PC-3 (cell line): ENCODE data around the gene MCOLN2.
"Not testable (repeated sequence)": the region's sequence is repeated elsewhere in the genome, so short reads cannot be mapped to it uniquely, and the experiment has no call there.

Source experiments
- EZH2 ChIP-seq: fragments of 300-600 bp; sonication (generic); IDR thresholded peaks from one replicate; pipeline ENCODE4 v1.6.1; 2017; ENCODE audit warnings: antibody characterized with exemption, mild to moderate bottlenecking, low read length; ENCODE audit not compliant: unreplicated experiment
- TF ChIP-seq, protein P1 (sequence below): fragments of 300-600 bp; sonication (generic); conservative IDR thresholded peaks from 2 replicates; pipeline ENCODE4 v1.5.1; 2017; ENCODE audit warnings: antibody characterized with exemption, low read depth, mild to moderate bottlenecking, low read length

DNA sequence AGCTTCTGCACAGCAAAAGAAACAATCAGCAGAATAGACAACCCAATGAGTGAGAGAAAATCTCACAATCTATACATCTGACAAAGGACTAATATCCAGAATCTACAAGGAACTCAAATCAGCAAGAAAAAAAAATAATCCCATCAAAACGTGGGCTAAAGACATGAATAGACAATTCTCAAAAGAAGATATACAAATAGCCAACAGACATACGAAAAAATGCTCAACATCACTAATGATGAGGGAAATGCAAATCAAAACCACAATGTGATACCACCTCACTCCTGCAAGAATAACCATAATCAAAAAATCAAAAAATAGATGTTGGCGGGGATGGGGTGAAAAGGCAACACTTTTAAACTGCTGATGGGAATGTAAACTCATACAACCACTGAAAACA lies 10.4 kb downstream of the MCOLN2 start:
- TF ChIP-seq, protein P1, sequence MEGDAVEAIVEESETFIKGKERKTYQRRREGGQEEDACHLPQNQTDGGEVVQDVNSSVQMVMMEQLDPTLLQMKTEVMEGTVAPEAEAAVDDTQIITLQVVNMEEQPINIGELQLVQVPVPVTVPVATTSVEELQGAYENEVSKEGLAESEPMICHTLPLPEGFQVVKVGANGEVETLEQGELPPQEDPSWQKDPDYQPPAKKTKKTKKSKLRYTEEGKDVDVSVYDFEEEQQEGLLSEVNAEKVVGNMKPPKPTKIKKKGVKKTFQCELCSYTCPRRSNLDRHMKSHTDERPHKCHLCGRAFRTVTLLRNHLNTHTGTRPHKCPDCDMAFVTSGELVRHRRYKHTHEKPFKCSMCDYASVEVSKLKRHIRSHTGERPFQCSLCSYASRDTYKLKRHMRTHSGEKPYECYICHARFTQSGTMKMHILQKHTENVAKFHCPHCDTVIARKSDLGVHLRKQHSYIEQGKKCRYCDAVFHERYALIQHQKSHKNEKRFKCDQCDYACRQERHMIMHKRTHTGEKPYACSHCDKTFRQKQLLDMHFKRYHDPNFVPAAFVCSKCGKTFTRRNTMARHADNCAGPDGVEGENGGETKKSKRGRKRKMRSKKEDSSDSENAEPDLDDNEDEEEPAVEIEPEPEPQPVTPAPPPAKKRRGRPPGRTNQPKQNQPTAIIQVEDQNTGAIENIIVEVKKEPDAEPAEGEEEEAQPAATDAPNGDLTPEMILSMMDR, result not testable (repeated sequence)
- not testable (repeated sequence) for TF ChIP-seq EZH2
